ENCODE measurements around the gene PDGFB.
A peak's percentile ranks its signal among the peaks of the same experiment; 100 is the strongest.

Gene PDGFB

GRCh38 chr22:39175353-39176142, 69.2 kb downstream of the PDGFB start:
- H3K27me3 ChIP-seq (ENCODE audit: control insufficient read depth, insufficient read depth, low read length): no peaks in the 10 kb centered on the region
- peaks cover 24% of the 10 kb centered on the region for H3K4me1 ChIP-seq (ENCODE audit: control insufficient read depth, insufficient read depth, low read length)
- H3K4me3 ChIP-seq (ENCODE audit: low read length): no peak overlapping the region
- H3K9ac ChIP-seq (ENCODE audit: low read length): no peak overlapping the region
- no peaks in the 10 kb centered on the region for H3K36me3 ChIP-seq (ENCODE audit: control insufficient read depth, insufficient read depth, low read length)
- H3K27ac ChIP-seq (ENCODE audit: low read depth, low read length): peak overlapping the region; percentile 69

DNA sequence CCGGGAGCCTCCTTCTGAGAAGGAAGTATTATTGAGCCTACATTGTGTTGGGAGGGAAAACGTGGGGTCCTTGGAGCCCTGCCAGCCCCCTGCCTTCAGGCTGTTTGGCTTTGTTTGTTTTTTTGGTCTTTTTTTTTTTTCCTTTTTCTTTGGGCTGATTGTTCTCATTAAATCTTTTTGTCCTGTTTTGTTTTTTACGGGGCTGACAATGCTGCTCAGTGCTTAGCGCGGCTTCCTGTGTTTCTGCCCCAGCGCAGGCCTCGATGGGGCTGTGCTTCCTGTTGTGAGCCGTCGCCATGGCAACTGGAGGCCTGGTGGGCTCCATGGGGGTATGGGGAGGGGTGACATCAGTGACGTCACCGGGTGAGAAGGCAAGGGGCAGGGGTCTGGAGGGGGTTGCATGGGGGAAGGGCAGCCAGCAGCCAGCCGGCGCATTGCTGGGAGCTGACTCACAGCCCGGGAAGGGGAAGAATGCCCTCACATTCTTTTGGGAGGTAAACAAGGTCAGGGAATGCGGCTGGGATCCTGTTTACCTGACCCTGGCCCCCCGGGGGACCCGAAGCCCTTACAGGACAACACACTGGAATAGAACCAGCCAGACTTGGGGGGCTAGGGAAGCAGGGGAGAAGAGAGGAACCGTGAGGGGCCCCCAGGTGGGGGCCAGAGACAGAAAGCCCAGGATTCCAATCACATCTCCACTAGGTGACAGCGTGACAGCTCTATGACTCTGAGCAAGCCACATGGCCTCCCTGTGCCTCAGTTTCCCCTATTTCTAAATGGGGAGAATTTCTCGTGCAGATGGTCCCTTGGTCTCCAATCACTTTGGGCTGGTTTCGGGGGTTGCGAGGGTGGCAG, 70.1 kb downstream of the PDGFB start:
- H3K4me1 ChIP-seq (ENCODE audit: control insufficient read depth, insufficient read depth, low read length): peaks cover 24% of the 10 kb centered on the region
- peak overlapping the region; percentile 17 for H3K4me3 ChIP-seq (ENCODE audit: low read length)
- no peak overlapping the region for H3K9ac ChIP-seq (ENCODE audit: low read length)
- H3K27ac ChIP-seq (ENCODE audit: low read depth, low read length): peak overlapping the region; percentile 62
- H3K36me3 ChIP-seq (ENCODE audit: control insufficient read depth, insufficient read depth, low read length): no peaks in the 10 kb centered on the region
- no peaks in the 10 kb centered on the region for H3K27me3 ChIP-seq (ENCODE audit: control insufficient read depth, insufficient read depth, low read length)

DNA sequence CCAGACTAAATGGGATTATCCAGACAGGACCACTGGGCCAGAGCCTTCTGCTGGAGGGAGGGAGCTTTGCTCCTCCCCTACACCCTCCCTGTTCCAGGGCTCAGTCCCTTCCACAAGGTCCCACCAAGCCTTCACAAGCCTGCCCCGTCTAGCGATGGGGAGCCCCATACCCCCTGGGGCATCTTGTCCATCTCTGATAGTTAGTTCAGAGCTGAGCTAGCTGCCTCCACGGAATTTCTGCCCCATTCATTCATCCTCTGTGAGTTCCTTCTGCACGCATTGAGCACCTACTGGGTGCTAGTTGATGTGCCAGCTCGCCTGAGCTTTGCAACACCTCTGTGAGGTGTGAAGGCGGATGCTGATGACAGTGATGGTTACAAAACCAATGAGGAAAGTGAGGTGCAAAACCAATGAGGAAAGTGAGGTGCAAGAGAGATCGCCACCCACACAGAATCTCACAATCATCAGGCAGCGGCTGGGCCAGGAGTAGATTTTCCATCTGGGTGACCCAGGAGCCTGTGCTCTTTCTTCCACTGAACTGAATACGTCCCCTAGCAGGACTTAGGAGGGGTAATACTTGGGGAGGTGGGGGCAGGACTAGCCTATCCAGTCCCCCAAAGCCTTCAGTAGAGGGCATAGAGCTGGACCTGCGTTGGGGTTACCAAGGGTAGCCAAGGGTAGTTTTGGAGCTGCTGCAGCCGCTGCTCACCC, 70.8 kb downstream of the PDGFB start:
- peaks cover 24% of the 10 kb centered on the region for H3K4me1 ChIP-seq (ENCODE audit: control insufficient read depth, insufficient read depth, low read length)
- H3K27ac ChIP-seq (ENCODE audit: low read depth, low read length): peak overlapping the region; percentile 62
- H3K4me3 ChIP-seq (ENCODE audit: low read length): peak overlapping the region; percentile 24
- H3K36me3 ChIP-seq (ENCODE audit: control insufficient read depth, insufficient read depth, low read length): no peaks in the 10 kb centered on the region
- no peak overlapping the region for H3K9ac ChIP-seq (ENCODE audit: low read length)
- no peaks in the 10 kb centered on the region for H3K27me3 ChIP-seq (ENCODE audit: control insufficient read depth, insufficient read depth, low read length)

Measured in rectal smooth muscle tissue (tissue), 1 donor.